Measurements from ENCODE around the gene PTEN. TPM values are rescaled to one million over a fixed set of nuclear protein-coding genes. Genes with fewer than 3 reads are reported as not detected.
"Not testable (repeated sequence)": the region's sequence is repeated elsewhere in the genome, so short reads cannot be mapped to it uniquely, and the experiment has no call there.

Gene PTEN
- total RNA-seq, 2 experiments from 2014 or later = 88.5 to 89.2 TPM

DNA sequence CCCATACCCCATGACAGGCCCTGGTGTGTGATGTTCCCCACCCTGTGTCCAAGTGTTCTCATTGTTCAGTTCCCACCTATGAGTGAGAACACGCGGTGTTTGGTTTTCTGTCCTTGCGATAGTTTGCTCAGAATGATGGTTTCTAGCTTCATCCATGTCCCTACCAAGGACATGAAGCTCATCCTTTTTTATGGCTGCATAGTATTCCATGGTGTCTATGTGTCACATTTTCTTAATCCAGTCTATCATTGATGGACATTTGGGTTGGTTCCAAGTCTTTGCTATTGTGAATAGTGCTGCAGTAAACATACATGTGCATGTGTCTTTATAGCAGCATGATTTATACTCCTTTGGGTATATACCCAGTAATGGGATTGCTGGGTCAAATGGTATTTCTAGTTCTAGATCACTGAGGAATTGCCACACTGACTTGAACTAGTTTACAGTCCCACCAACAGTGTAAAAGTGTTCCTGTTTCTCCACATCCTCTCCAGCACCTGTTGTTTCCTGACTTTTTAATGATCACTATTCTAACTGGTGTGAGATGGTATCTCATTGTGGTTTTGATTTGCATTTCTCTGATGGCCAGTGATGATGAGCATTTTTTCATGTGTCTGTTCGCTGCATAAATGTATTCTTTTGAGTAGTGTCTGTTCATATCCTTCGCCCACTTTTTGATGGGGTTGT, 18.1 kb downstream of the PTEN start:
- peaks cover 69% of the 10 kb centered on the region for H3K36me3 Mint-ChIP-seq (ENCODE audit: low read depth)
- CTCF ChIA-PET, H3K4me3 Mint-ChIP-seq, DNase-seq, H3K27ac Mint-ChIP-seq, H3K27me3 Mint-ChIP-seq: not testable (repeated sequence)
- H3K9me3 Mint-ChIP-seq = peaks cover 12% of the 10 kb centered on the region
- POLR2A ChIA-PET = interaction anchor here (1.0 to 1.3 kb wide), 2 partner anchors 10 to 19 kb away, joined by 3 read pairs; no protein-coding TSS in a partner anchor
- H3K4me1 Mint-ChIP-seq = peaks cover 14% of the 10 kb centered on the region

DNA sequence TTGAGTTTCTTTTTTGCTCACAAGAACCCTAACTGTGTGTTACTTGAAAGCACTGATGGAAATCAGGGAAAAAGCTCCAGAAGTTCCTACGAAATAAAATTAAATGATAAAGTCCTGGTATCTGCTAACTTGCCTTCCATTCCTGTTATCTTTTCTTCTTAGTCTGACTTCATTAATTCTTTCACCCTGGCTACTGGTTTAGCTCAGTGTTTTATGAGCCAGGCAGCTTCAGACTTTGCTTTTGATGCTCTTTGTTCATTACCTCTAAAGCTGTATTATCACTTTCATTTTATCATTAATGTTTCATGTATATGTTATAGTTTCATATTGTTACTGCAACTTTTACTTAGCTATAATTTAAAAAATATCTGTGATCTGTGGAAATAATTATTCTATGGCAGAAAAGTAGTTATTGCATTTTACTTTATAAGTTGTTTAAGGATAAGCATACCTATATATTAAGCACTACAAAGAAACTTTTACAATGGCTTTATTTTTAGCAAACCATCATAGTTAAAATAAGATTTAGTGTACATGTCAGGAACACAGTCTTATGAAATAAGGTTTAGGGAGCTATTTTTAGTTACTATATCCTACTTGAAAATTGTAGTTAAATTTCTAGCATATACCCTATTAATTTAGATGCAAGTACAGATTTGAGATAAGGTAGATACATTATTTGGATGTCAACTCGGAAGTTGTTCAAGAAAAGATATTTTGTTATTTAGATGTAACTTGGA, 19.3 kb downstream of the PTEN start:
- CTCF ChIA-PET = interaction anchor here (0.6 to 0.7 kb wide), 2 partner anchors 20 to 704 kb away, joined by 3 read pairs; no protein-coding TSS in a partner anchor
- no peak for DNase-seq
- H3K27me3 Mint-ChIP-seq = no peaks in the 10 kb centered on the region
- peaks cover 14% of the 10 kb centered on the region for H3K4me1 Mint-ChIP-seq
- POLR2A ChIA-PET = interaction anchor here (1.1 to 1.3 kb wide), 3 partner anchors 11 to 19 kb away, joined by 3 to 5 read pairs (median 3); partner anchors contain the start of genes KLLN and PTEN
- H3K36me3 Mint-ChIP-seq (ENCODE audit: low read depth) = peaks cover 76% of the 10 kb centered on the region
- no peak overlapping the region for H3K27ac Mint-ChIP-seq
- no peak overlapping the region for H3K4me3 Mint-ChIP-seq
- peaks cover 20% of the 10 kb centered on the region for H3K9me3 Mint-ChIP-seq

DNA sequence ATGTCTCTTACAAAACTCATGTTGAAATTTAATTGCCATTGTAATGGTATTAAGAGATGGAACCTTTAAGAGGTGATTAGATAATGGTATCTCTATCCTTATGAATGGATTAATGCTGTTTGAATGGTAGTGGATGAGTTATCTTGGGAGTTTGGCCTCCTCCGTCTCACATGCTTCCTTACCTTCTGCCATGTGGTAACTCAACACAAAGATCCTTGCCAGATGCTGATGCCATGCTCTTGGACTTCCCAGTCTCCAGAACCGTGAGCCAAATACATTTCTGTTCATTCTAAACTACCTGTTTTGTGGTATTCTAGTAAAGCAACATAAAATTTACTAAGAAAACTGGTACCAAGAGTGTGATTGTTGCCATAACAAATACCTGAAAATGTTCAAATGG, 23.2 kb downstream of the PTEN start:
- H3K36me3 Mint-ChIP-seq (ENCODE audit: low read depth) = peaks cover 61% of the 10 kb centered on the region
- H3K4me3 Mint-ChIP-seq = no peak overlapping the region
- peaks cover 7% of the 10 kb centered on the region for H3K4me1 Mint-ChIP-seq
- no peak overlapping the region for H3K27ac Mint-ChIP-seq
- no peaks in the 10 kb centered on the region for H3K27me3 Mint-ChIP-seq
- POLR2A ChIA-PET = no interaction called here
- peaks cover 13% of the 10 kb centered on the region for H3K9me3 Mint-ChIP-seq
- CTCF ChIA-PET = no interaction called here
- DNase-seq = no peak

DNA sequence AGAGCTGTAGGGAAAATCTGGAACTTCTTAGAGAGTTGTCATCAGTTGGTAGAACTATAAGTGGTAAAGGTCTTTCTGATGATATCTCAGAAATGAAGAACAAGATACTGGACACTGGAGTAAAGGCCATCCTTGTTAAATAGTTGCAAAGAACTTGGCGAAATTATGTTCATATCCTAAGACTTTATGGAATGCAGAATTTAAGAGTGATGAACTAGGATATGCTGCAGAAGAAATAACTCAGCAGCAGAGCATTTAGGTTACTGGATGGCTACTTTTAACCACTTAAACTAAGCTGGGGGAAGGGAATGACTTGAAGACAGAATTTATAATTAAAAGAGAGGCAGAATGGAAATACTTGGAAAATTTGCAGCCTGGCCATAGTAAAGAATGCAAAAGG, 23.7 kb downstream of the PTEN start:
- no peak for DNase-seq
- Mint-ChIP-seq H3K4me1 (peaks cover 2% of the 10 kb centered on the region), H3K27ac (no peak overlapping the region), H3K36me3 (ENCODE audit: low read depth) (peaks cover 58% of the 10 kb centered on the region), H3K27me3 (no peaks in the 10 kb centered on the region), H3K4me3 (no peak overlapping the region), H3K9me3 (peaks cover 13% of the 10 kb centered on the region)
- CTCF ChIA-PET = no interaction called here
- POLR2A ChIA-PET = interaction anchor here (1.4 kb wide), 1 partner anchor 13 kb away, joined by 3 read pairs; no protein-coding TSS in a partner anchor

DNA sequence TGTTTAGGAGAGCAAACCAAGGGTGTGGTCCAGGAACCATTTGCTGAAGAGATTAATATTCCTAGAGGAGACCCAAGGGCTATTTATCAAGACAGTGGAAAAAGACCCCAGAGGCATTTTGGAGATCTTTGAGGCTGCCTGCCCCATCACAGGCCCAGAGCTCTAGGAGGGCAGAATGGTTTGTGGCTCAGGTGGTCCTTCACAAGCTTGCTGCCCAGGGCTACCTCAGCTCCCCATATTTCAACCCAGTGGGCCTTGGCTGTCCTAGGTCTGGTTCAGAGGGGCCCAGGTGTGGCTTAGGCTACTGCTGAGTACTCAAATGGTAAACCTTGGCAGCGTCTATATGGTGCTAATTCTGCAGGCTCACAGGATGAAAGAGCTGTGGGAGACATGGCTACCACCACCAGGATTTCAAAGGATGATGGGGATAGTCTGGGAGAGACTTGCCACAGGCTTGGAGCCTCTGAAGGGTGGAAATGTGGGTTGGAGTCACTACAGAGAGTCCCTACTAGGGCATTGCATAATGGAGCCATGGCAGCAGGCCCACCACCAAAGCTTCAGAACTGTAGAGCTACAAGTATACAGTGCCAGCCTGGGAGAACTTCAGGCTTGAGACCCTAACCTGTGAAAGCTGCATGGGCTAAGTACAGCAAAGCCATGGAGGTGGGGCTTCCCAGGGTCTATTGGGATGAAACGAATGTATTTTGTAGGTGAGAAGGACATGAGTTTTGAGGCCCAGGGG, 24.3 kb downstream of the PTEN start:
- no peak overlapping the region for H3K27ac Mint-ChIP-seq
- H3K9me3 Mint-ChIP-seq = peaks cover 13% of the 10 kb centered on the region
- CTCF ChIA-PET = no interaction called here
- H3K36me3 Mint-ChIP-seq (ENCODE audit: low read depth) = peaks cover 60% of the 10 kb centered on the region
- H3K4me3 Mint-ChIP-seq = no peak overlapping the region
- DNase-seq = no peak
- no peaks in the 10 kb centered on the region for H3K4me1 Mint-ChIP-seq
- POLR2A ChIA-PET = interaction anchor here (1.4 kb wide), 1 partner anchor 12 kb away, joined by 3 read pairs; no protein-coding TSS in a partner anchor
- no peaks in the 10 kb centered on the region for H3K27me3 Mint-ChIP-seq

DNA sequence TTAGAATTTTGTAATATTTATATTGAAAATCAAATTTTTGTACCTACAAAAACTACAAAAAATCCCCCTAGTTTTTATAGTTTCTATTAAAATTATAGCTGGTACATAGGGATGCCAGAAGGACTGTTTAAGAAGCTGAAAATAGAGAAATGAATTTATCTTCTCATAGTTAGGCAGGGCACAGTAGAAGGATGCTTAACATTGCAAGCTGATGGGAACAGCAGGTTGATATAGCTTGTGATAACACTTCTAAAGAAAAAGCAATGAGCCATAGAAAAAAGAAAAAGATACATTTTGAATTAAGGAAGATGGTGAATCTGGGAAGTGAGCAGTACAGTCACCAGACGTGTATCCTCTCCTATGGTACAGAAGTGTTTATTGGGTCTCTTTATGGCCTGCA, 32.0 kb downstream of the PTEN start:
- Mint-ChIP-seq H3K4me3 (no peak overlapping the region), H3K27me3 (no peaks in the 10 kb centered on the region), H3K27ac (no peak overlapping the region), H3K9me3 (peaks cover 8% of the 10 kb centered on the region), H3K4me1 (peaks cover 2% of the 10 kb centered on the region), H3K36me3 (ENCODE audit: low read depth) (peaks cover 72% of the 10 kb centered on the region)
- ChIA-PET CTCF (no interaction called here), POLR2A (no interaction called here)
- no peak for DNase-seq

DNA sequence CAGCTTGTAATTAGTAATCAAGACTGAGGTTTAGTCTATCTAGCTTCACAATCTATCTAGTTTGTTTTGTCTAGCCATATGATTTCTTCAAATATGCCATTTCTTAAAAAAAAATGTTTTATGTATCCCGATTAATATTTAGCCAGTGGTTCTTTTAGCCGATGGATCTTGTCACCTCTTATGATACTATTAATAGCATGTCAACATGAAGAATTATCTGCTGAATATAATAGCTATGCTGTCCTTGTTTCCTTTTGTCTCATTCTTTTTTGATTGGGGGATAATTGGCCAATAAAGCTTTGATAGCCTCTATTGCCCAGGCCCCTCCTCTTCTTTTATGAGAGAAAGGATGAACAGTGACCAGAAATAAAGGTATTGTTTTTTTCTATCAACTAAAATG, 32.8 kb downstream of the PTEN start:
- Mint-ChIP-seq H3K27me3 (no peaks in the 10 kb centered on the region), H3K9me3 (peaks cover 15% of the 10 kb centered on the region), H3K4me3 (no peak overlapping the region), H3K36me3 (ENCODE audit: low read depth) (peaks cover 80% of the 10 kb centered on the region), H3K27ac (no peak overlapping the region), H3K4me1 (peaks cover 6% of the 10 kb centered on the region)
- ChIA-PET POLR2A (no interaction called here), CTCF (no interaction called here)
- DNase-seq = no peak

DNA sequence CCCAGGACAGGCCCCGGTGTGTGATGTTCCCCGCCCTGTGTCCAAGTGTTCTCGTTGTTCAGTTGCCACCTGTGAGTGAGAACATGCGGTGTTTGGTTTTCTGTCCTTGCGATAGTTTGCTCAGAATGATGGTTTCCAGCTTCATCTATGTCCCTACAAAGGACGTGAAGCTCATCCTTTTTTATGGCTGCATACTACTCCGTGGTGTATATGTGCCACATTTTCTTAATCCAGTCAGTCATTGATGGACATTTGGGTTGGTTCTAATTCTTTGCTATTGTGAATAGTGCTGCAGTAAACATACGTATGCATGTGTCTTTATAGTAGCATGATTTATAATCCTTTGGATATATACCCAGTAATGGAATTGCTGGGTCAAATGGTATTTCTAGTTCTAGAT, 34.5 kb downstream of the PTEN start:
- H3K27me3 Mint-ChIP-seq, H3K27ac Mint-ChIP-seq, DNase-seq, CTCF ChIA-PET, H3K4me3 Mint-ChIP-seq, H3K4me1 Mint-ChIP-seq: not testable (repeated sequence)
- Mint-ChIP-seq H3K36me3 (ENCODE audit: low read depth) (peaks cover 89% of the 10 kb centered on the region), H3K9me3 (peaks cover 28% of the 10 kb centered on the region)
- POLR2A ChIA-PET = interaction anchor here (0.6 kb wide), 1 partner anchor 152 kb away, joined by 5 read pairs; no protein-coding TSS in a partner anchor

DNA sequence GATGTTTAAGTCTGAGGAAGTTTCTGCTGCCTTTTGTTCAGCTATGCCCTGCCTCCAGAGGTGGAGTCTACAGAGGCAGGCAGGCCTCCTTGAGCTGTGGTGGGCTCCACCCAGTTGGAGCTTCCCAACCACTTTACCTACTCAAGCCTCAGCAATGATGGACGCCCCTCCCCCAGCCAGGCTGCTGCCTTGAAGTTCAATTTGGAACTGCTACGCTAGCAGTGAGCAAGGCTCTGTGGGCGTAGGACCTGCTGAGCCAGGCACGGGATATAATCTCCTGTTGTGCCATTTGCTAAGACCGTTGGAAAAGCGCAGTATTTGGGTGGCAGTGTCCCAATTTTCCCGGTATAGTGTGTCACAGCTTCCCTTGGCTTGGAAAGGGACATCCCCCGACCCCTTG, 40.0 kb downstream of the PTEN start:
- CTCF ChIA-PET, POLR2A ChIA-PET, H3K27me3 Mint-ChIP-seq, H3K4me3 Mint-ChIP-seq, H3K27ac Mint-ChIP-seq, DNase-seq, H3K4me1 Mint-ChIP-seq: not testable (repeated sequence)
- H3K9me3 Mint-ChIP-seq = peaks cover 27% of the 10 kb centered on the region
- H3K36me3 Mint-ChIP-seq (ENCODE audit: low read depth) = peaks cover 91% of the 10 kb centered on the region

DNA sequence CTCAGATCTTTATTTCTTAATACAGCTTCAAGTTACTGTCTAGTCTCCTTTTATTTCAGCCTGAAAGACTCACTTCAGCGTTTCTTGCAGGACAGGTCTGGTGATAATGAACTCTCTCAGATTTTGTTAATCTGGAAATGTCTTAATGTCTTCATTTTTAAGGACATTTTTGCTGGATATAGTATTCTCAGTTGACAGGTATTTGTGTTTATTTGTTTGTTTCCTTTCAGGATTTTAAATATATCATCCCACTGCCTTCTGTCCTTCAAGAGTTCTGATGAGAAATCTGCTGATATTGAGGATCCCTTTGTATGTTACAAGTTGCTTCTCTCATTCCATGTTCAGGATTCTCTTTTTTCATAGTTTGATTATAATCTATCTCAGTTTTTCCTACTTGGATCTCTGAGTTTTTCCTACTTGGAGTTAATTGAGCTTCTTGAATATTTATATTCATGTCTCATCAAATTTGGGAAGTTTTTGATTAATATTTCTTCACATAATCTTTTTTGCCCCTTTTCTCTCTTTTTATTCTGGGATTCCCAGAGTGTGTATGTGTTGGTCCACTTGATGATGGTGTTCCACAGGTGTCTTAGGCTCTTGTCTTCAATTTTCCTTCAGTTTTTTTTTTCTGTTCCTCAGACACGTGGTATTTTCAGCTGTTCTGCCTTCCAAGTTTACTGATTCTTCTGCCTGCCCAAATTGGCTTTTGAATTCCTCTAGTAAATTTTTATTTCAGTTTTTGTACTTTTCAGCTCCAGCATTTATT, 49.9 kb downstream of the PTEN start:
- CTCF ChIA-PET = no interaction called here
- Mint-ChIP-seq H3K36me3 (ENCODE audit: low read depth) (peaks cover 78% of the 10 kb centered on the region), H3K27ac (no peak overlapping the region), H3K27me3 (no peaks in the 10 kb centered on the region), H3K9me3 (peaks cover 21% of the 10 kb centered on the region), H3K4me3 (no peak overlapping the region), H3K4me1 (peaks cover 26% of the 10 kb centered on the region)
- DNase-seq = no peak
- POLR2A ChIA-PET = no interaction called here

DNA sequence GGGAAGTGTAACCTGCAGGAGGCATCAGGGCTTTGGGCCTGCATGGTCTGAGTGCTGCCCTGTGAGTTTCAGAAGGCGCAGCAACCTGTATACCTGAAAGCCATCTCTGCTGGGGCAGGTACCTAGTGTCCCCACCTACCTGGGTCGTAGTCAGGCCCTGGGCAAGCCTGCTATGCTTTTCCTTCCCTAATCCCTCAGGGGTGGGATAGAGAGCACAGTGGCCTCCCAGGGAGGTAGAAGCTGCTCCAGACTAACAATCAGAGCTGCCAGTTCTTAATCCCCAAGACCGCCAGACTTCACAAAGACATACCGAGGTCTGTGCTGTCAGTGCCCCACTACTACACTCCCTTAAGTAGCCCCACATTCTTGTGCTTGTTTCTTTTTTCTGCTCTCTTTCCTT, 52.0 kb downstream of the PTEN start:
- Mint-ChIP-seq H3K36me3 (ENCODE audit: low read depth) (peaks cover 70% of the 10 kb centered on the region), H3K27me3 (no peaks in the 10 kb centered on the region), H3K4me3 (no peak overlapping the region), H3K9me3 (peaks cover 21% of the 10 kb centered on the region), H3K27ac (no peak overlapping the region), H3K4me1 (peaks cover 33% of the 10 kb centered on the region)
- no peak for DNase-seq
- ChIA-PET POLR2A (no interaction called here), CTCF (no interaction called here)

DNA sequence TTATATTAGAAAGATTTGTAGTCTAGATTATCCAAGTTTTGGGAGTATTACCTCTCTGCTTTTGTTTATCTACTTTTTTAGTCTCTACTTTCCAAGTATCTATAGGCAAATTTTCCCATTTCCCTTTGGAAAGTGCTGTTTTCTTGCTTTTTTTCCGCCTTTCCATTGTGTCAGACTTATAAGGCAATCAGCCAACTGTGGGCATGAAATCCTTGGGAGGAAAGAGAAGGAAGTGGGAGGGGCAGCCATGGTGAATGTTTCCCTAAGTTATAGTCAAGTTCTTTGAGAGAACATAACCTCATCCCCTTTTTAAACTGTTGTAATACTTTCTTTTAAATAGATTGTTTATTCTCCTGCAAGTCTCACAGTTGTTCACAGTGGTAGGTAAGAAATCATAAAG, 52.6 kb downstream of the PTEN start:
- peaks cover 64% of the 10 kb centered on the region for H3K36me3 Mint-ChIP-seq (ENCODE audit: low read depth)
- ChIA-PET POLR2A (no interaction called here), CTCF (no interaction called here)
- H3K9me3 Mint-ChIP-seq = peaks cover 21% of the 10 kb centered on the region
- no peaks in the 10 kb centered on the region for H3K27me3 Mint-ChIP-seq
- no peak overlapping the region for H3K4me3 Mint-ChIP-seq
- no peak for DNase-seq
- no peak overlapping the region for H3K27ac Mint-ChIP-seq
- peaks cover 33% of the 10 kb centered on the region for H3K4me1 Mint-ChIP-seq

DNA sequence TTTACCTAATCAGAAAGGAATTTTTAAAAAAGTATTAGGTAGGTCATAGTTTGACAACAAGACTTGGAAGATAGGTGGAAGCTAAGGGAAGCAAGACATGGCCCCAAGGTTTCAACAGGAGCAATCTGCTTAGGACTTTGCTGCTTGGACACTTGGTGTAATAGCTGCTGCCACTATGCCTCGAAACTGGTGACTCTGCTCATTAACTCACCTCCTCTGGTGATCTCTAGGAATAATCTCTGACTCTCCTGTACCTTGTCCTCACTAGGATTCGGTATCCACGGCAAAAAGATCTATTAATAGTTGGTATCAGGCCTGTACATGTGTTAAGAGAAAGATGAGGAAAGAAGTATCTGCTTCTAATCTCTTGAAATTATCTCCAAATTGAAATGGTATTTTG, 53.1 kb downstream of the PTEN start:
- ChIA-PET CTCF (no interaction called here), POLR2A (no interaction called here)
- Mint-ChIP-seq H3K27ac (no peak overlapping the region), H3K9me3 (peaks cover 21% of the 10 kb centered on the region), H3K36me3 (ENCODE audit: low read depth) (peaks cover 61% of the 10 kb centered on the region), H3K4me3 (no peak overlapping the region), H3K27me3 (no peaks in the 10 kb centered on the region), H3K4me1 (peaks cover 33% of the 10 kb centered on the region)
- DNase-seq = no peak

Measured in activated CD4-positive, alpha-beta memory T cell treated with anti-CD3 and anti-CD28 coated beads, Interleukin-2, amount 10 ng/mL, durations not matched to agents 7 days and 5 days (primary cell).